WTC11 (cell line): ENCODE measurements around the gene ASIC5.

Experiments used
- CBFB ChIP-seq: sonication (generic); formaldehyde crosslinking; IDR thresholded peaks from 2 replicates; pipeline ENCODE4 v1.8.1; 2022; ENCODE audit warnings: mild to moderate bottlenecking, low read depth, missing genetic modification reagents
- CTCF ChIP-seq: fragments of 200-600 bp; IDR thresholded peaks from 2 replicates; pipeline ENCODE4 v1.8.0; 2022; ENCODE audit warnings: antibody characterized with exemption
- FOXJ3 ChIP-seq: sonication (generic); formaldehyde crosslinking; IDR thresholded peaks from 2 replicates; pipeline ENCODE4 v1.9.0; 2021; ENCODE audit warnings: missing genetic modification reagents, mild to moderate bottlenecking, borderline replicate concordance
- JUN ChIP-seq: sonication (generic); formaldehyde crosslinking; IDR thresholded peaks from 2 replicates; pipeline ENCODE4 v1.8.0; 2023; ENCODE audit warnings: mild to moderate bottlenecking, missing genetic modification reagents
- NR2C2 ChIP-seq: sonication (generic); formaldehyde crosslinking; IDR thresholded peaks from 2 replicates; pipeline ENCODE4 v1.8.0; 2022; ENCODE audit warnings: mild to moderate bottlenecking, missing genetic modification reagents
- USF1 ChIP-seq: sonication (generic); formaldehyde crosslinking; IDR thresholded peaks from 2 replicates; pipeline ENCODE4 v1.8.0; 2022; ENCODE audit warnings: mild to moderate bottlenecking, missing genetic modification reagents
- TF ChIP-seq, protein P1 (sequence below): sonication (generic); formaldehyde crosslinking; IDR thresholded peaks from 2 replicates; pipeline ENCODE4 v1.8.1; 2022; ENCODE audit warnings: low read depth, mild to moderate bottlenecking, moderate library complexity, missing genetic modification reagents, borderline replicate concordance
- TF ChIP-seq, protein P2 (sequence below): sonication (generic); formaldehyde crosslinking; IDR thresholded peaks from 2 replicates; pipeline ENCODE4 v1.8.0; 2022; ENCODE audit warnings: mild to moderate bottlenecking, missing genetic modification reagents

GRCh38 chr4:155866177-155866576 lies at the start of gene ASIC5:
- TF ChIP-seq CTCF (no peak), USF1 (CRISPR knock-in tag) (no peak), NR2C2 (CRISPR knock-in tag) (no peak), JUN (CRISPR knock-in tag) (no peak), CBFB (CRISPR knock-in tag) (no peak), FOXJ3 (CRISPR knock-in tag) (no peak)
- TF ChIP-seq, protein P1, sequence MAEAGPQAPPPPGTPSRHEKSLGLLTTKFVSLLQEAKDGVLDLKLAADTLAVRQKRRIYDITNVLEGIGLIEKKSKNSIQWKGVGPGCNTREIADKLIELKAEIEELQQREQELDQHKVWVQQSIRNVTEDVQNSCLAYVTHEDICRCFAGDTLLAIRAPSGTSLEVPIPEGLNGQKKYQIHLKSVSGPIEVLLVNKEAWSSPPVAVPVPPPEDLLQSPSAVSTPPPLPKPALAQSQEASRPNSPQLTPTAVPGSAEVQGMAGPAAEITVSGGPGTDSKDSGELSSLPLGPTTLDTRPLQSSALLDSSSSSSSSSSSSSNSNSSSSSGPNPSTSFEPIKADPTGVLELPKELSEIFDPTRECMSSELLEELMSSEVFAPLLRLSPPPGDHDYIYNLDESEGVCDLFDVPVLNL (CRISPR knock-in tag), result no peak
- TF ChIP-seq, protein P2, sequence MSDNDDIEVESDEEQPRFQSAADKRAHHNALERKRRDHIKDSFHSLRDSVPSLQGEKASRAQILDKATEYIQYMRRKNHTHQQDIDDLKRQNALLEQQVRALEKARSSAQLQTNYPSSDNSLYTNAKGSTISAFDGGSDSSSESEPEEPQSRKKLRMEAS (CRISPR knock-in tag), result no peak
